GM12891 (cell line): ENCODE results near the gene EHMT1.

Source experiments
- PAX5 ChIP-seq: IDR thresholded peaks from 2 replicates; pipeline ENCODE4 v1.6.1; 2011; ENCODE audit warnings: low read length, moderate library complexity, mild to moderate bottlenecking; ENCODE audit not compliant: insufficient read depth, severe bottlenecking
- POLR2A ChIP-seq: IDR thresholded peaks from 2 replicates; pipeline ENCODE4 v1.6.1; 2011; ENCODE audit warnings: low read depth, low read length, control low read depth
- POLR2AphosphoS5 ChIP-seq: IDR thresholded peaks from 2 replicates; pipeline ENCODE4 v1.6.1; 2011; ENCODE audit warnings: low read depth, low read length, control low read depth
- TAF1 ChIP-seq: IDR thresholded peaks from 2 replicates; pipeline ENCODE4 v1.6.1; 2011; ENCODE audit warnings: low read depth, low read length, control low read depth

GRCh38 chr9:137720571-137721110 is 101.8 kb downstream of the EHMT1 start:
- no peak for TF ChIP-seq POLR2A
- TF ChIP-seq TAF1 = no peak
- no peak for TF ChIP-seq POLR2AphosphoS5
- TF ChIP-seq PAX5 = no peak
